Measurements from ENCODE around the gene PDE6A.

GRCh38 chr5:149981206-149981605 is 36.6 kb upstream of the PDE6A start:
- TF ChIP-seq CTCF (IDR thresholded peaks at IDR 0.05) (no peak), POLR2A (IDR thresholded peaks at IDR 0.05) (no peak)
